T1000 (cell line): ENCODE measurements around the gene HSD17B14.
"Not testable (repeated sequence)": the region's sequence is repeated elsewhere in the genome, so short reads cannot be mapped to it uniquely, and the experiment has no call there.

Experiments
- DNase-seq: peaks from one replicate; lab custom pipeline; 2025; ENCODE audit warnings: mixed read lengths; lab: John Stamatoyannopoulos, UW

The HSD17B14 gene

GRCh38 chr19:48797103-48797502 lies 39.2 kb downstream of the HSD17B14 start:
- no peak for DNase-seq

DNA sequence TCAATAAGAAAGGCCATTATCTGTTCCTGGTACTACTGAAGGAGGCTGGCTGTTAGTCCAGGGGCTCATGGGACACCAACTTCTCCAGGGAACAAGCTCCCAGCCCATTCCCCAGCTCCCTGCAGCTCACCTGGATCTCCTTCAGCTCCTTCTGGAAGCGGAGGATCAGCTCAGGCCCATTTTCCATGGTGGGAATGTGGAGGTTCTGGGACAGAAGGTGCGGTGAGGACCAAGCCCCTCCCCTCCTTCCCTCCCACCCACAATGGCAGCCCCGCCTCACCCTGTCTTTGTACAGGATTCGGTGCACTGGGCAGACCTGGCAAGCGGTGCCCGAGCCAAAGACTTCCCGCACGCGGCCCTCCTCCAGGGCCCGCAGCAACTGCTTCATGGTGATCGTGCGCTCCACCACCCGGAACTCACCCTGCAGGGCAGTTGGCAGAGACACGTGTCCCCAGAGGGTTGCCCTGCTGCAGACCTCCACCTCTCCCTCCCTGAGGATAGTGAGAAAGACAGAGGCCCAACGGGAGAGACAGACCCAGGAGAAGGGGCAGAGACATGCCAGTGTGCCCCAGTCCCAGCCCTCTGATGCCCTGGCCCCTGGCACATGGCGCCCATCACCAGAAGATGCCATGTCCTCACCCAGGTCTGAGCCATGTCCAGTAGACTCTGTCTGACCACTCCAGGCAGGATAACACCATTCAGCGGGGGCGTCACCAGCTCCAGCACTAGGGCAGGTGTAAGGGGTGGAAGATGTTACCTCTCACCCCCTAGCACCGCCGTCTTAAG lies 39.8 kb downstream of the HSD17B14 start:
- DNase-seq, result no peak

DNA sequence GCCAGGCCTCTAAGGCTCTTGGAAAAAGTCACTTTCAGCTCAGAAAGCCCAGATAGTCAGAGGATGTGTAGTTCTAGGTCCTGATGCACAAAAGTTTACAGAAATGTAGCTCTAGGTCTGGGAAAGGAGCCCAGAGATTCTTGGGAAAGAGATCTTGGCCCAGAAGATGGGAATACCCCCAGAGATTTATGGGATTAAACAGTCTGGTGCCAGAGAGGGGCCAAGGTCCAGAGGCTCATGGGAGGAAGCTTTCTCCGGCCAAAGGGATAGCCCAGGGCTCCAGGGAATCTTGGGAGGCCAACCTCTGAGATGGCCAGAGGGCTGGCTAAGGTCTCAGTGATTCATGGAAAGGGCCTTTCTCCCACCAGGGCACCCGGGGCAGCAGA lies 40.6 kb downstream of the HSD17B14 start:
- DNase-seq, result no peak

GRCh38 chr19:48795055-48795684 lies 41.1 kb downstream of the HSD17B14 start:
- DNase-seq, result peak; percentile 80

- no peak for DNase-seq
These were observed 42.0 kb downstream of the HSD17B14 start for GRCh38 chr19:48794291-48794690.

DNA sequence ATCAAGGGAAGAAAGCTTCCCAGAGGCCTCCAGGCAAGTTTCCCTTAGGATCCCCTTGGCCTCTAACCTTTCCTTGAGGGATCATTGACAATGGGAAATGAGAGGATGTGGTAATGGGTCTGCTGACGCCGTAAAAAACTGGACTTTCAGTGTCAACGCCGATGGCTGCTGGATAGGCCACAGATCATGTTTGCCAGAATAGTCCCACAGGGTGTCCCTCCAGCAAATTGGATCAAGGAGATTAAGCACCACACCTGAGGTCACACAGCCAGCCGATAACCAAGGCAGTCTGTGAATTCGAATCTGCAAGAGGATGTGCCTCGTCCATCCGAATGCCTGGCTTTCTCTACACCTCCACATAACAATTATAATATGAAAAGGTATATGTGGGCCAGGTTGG lies 43.0 kb downstream of the HSD17B14 start:
- DNase-seq, result no peak

DNA sequence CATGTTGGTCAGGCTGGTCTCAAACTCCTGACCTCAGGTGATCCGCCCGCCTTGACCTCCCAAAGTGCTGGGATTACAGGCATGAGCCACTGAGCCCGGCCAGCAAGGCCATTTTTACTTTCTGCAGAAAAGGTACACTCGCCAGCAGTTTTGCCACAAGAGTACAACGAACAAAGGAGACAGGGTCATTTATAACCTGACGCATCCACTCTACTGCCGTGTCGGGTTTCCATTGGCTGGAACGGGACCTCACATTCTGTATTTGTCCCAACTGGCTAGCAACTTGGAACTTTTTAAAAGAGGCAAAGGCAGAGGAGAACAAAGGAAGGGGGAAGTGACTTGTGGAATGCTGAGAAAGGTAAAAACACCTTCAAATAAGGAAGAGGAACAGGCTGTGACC lies 49.0 kb downstream of the HSD17B14 start:
- DNase-seq, result not testable (repeated sequence)

DNA sequence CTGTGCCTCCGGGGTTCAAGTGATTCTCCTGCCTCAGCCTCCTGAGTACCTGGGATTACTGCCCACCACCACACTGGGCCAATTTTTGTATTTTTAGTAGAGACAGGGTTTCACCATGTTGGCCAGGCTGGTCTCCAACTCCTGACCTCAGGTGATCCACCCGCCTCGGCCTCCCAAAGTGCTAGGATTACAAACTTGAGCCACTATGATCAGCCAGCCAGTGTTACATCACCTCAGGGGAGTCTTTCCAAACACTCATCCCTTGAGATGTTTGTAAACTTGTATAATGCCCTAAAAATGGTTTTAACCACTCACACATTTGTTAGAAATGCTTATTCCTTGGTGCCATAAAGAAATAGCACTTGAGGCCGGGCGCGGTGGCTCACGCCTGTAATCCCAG lies 49.9 kb downstream of the HSD17B14 start:
- not testable (repeated sequence) for DNase-seq

DNA sequence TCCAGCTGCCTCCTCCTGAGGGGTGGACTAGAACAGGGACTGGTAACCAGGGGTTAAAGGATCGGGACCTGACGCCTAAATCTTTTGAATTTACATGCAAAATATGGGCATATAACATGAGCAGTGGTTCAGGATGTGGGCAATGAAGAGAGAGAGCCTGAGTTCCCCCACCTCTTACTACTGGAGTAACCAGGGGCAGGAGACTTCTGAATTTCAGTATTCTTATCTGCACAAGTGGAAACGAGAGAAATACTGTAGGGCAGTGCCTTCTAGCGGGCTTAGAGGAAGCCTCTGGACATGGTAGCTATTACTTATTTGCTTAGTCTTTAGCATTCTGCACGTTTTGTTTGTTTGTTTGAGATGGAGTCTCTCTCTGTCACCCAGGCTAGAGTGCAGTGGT lies 51.8 kb downstream of the HSD17B14 start:
- DNase-seq, result no peak

DNA sequence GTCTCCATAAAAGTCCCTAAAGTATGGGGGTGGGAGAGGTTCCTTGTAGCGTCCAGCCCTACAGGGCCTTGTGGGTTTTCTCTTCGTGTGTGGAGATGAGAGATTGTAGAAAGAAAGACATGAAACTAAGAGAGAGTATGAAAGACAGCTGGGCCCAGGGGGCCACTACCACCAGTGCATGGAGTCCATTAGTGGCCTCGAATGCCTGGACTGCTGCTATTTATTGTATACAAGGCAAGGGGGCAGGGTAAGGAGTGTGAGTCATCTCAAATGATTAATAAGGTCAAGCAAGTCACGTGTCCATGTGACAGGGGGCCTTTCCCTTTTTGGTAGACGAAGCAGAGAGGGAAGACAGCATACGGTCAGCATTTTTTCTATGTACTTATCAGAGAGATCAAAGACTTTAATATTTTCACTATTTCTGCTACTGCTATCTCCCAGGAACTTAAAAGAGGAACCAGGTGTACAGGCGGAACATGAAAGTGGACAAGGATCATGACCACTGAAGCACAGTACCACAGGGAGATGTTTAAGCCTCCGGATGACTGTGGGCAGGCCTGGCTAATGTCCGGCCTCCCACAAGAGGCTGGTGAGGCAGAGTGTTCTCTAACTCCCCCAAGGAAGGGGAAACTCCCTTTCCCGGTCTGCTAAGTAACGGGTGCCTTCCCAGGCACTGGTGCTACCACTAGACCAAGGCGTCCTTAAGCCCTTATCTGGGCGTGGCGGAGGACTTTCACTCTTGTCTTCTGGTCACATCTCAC lies 55.5 kb downstream of the HSD17B14 start:
- peak; percentile 18 for DNase-seq

GRCh38 chr19:48779636-48780035 lies 56.7 kb downstream of the HSD17B14 start:
- DNase-seq, result no peak

DNA sequence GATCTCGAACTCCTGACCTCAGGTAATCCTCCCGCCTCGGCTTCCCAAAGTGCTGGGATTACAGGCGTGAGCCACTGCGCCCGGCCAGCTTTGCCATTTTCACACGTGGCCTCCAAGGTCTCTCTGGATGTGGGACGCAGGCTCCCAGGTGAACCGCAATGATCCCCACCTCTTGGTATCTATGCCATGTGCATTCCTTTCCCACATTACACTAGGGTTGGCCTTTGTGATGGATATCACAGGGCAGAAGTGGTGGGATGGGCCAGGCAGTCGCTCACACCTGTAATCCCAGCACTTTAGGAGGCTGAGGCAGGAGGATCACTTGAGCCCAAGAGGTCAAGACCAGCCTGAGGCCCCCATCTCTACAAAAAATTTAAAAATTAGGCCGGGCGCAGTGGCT lies 58.6 kb downstream of the HSD17B14 start:
- DNase-seq, result no peak

- DNase-seq, result no peak
These were observed 59.2 kb downstream of the HSD17B14 start for GRCh38 chr19:48777139-48777538.

- no peak for DNase-seq
These were observed 63.8 kb downstream of the HSD17B14 start for GRCh38 chr19:48772503-48772953.

GRCh38 chr19:48770734-48771472 lies 65.4 kb downstream of the HSD17B14 start:
- DNase-seq, result no peak

- no peak for DNase-seq
These were observed 66.0 kb downstream of the HSD17B14 start for GRCh38 chr19:48770266-48770665.

- no peak for DNase-seq
These were observed 67.1 kb downstream of the HSD17B14 start for GRCh38 chr19:48768994-48769713.

DNA sequence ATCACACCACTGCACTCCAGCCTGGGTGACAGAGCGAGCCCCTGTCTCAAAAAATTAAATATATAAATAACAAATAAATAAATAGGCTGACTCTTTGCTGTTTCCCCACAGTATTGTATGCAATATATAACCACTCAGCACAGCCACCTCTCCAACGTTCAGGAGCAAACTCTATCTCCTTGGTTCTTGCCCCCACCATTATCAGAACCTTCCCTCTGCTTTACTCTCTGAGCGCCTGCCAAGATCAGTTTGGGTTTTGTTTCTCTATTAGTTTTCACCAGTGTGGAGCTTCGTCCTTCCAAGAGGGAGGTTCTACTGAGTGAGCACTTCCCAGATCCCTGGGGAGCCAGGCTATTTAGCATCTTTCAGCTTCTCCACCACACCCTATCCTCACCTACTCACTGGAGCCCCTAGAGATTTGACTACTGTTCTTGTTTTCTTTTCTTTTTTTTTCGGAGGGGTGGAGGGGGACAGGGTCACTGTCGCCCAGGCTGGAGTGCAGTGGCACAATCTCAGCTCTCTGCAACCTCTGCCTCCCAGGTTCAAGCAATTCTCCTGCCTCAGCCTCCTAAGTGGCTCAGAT lies 68.0 kb downstream of the HSD17B14 start:
- not testable (repeated sequence) for DNase-seq

DNA sequence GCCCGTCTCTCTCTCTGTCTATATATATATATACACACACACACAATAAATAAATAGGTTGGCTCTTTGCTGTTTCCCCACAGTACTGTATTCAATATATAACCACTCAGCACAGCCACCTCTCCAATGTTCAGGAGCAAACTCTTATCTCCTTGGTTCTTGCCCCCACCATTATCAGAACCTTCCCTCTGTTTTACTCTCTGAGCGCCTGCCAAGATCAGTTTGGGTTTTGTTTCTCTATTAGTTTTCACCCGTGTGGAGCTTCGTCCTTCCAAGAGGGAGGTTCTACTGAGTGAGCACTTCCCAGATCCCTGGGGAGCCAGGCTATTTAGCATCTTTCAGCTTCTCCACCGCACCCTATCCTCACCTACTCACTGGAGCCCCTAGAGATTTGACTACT lies 70.5 kb downstream of the HSD17B14 start:
- DNase-seq, result not testable (repeated sequence)
